LoVo (cell line): ENCODE results near the gene UBE2I.
"Not testable (repeated sequence)": the region's sequence is repeated elsewhere in the genome, so short reads cannot be mapped to it uniquely, and the experiment has no call there.

Experiments used
- DNase-seq: peaks from one replicate; pipeline ENCODE4 v3.0.0-alpha.2; 2016; ENCODE audit warnings: low spot score

UBE2I gene

DNA sequence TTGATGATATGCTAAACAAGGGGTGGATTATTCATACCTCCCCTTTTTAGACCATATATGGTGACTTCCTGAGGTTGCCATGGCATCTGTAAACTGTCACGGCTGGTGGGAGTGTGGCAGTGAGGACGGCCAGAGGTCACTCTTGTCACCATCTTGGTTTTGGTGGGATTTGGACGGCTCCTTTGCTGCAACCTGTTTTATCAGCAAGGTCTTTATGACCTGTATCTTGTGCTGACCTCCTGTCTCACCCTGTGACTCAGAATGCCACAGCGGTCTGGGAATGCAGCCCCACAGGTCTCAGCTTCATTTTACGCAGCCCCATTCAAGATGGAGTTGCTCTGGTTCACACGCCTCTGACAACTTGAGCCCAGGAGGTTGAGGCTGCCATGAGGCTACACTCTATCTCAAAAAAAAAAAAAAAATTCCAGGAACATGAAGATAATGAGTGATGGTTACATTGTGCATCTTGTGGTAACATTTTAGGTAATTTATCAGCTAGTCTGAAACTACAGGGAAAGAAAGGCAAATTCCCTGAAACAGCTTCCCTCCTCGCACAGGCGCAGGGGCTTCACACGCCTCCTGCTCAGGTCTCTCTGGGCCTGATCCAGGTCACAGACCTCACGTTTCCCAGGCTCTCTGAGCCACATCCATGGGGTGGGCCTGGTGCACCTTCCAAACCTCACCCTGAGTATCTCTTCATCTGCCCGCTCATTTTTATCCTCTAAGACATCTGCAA is 15.3 kb upstream of the UBE2I start:
- no peak for DNase-seq

DNA sequence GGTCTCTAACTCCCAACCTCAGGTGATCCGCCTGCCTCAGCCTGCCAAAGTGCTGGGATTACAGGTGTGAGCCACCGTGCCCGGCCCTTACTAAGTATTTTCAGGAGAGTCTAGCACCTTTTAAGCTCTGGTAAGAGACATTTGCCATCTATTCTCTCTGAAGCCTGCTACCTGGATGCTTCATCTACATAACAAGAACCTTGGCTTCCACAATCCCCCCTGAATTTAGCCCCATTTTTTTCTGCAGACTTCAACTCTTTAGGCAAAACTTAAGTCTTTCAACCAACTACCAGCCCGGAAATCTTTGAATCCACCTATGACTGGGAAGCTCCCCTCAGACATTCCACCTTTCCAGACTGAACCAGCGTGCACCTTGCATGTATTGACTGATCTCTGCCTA is 14.0 kb upstream of the UBE2I start:
- DNase-seq, result no peak

DNA sequence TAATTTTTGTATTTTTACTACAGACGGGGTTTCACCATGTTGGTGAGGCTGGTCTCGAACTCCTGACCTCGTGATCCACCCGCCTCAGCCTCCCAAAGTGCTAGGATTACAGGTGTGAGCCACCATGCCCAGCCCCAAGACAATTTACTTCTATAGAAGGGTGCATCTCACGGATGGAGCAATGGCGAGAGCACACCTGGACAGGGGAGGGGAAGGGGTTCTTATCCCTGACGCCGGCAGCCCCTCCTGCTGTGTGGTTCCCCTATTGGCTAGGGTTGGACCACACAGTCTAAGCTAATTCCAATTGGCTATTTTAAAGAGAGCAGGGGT is 12.8 kb upstream of the UBE2I start:
- DNase-seq, result not testable (repeated sequence)

DNA sequence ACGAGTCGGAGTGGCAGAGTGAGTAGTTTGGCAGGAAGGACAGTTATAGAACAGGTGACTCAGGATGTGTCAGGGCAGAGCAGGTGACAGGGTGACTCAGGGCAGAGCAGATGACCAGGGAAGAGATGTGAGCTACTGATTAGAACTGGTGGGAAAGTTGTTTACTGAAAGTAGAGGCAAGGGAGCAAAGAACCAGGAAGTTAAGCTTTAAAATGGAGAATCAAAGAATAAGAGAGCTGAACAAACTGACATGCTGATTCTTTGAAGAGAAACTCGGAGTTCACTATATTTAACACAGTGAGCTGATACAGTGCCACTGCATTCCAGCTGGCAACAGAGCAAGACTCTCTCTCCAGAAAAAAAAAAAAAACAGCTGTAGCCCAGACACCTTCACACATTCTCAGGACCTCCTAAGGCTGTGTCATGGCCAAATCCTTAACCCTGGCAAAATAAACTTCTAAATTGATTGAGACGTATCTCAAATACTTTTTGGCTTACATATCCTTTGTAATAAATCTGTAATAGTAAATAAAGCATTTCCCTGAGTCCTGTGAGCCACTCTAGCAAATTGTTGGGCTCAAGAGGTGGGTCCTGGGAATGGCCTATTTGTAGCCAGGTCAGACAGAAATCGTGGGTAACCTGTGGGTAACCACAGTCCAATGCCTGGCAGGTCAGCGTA is 12.3 kb upstream of the UBE2I start:
- peak; percentile 94 for DNase-seq

- DNase-seq, result no peak
These were observed 11.0 kb upstream of the UBE2I start for GRCh38 chr16:1298406-1298805.

- no peak for DNase-seq
These were observed 10.2 kb upstream of the UBE2I start for GRCh38 chr16:1299012-1299867.

- no peak for DNase-seq
These were observed 9.6 kb upstream of the UBE2I start for GRCh38 chr16:1299868-1300203.

- DNase-seq, result peak; percentile 30
These were observed 8.6 kb upstream of the UBE2I start for GRCh38 chr16:1300664-1301476.

DNA sequence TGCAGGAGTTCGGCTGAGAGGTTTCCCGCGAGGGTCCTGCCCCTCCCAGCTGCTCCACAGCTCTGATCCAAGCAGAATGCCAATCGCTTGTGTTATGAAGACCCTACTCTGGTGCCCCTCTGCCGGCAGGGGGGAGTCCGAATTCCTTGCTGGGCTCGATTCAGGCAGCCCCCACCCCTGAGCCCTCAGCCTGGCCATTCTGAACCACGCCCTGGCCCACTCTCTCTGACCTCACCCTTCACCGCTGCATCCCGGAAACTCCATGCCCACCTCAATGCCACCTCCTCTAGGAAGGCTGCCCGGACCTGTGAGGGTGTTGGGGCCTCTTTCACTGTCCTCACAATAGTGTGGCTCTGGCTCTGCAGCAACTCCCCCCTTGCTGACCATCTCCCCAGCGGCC is 7.9 kb upstream of the UBE2I start:
- no peak for DNase-seq

- no peak for DNase-seq
These were observed 3.6 kb upstream of the UBE2I start for GRCh38 chr16:1305823-1306222.

GRCh38 chr16:1306334-1306733 is 3.1 kb upstream of the UBE2I start:
- no peak for DNase-seq

GRCh38 chr16:1308036-1308976 is 1.1 kb upstream of the UBE2I start:
- peak; percentile 46 for DNase-seq

- no peak for DNase-seq
These were observed 724 bp downstream of the UBE2I start for GRCh38 chr16:1309888-1310831.

DNA sequence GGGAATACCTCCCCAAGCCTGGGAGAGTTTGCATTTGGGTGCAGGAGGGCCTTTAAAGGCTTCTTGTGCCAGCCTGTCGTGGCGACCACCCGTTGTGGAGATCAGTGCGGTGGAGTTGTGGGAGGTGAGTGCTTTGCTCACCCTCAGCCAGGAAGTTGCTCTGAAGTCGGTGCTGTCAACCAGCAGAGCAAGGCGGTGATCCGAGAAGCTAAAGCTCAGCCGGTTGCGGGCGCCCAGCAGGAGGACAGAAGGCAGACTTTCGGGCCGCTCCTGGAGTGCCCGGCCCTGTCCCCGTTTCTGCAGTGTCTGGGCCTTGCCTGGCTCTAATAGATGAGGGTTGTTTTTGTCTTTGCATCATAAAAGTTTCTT is 1.4 kb downstream of the UBE2I start:
- no peak for DNase-seq

- no peak for DNase-seq
These were observed 1.8 kb downstream of the UBE2I start for GRCh38 chr16:1311212-1311737.

GRCh38 chr16:1311738-1312466 is 2.5 kb downstream of the UBE2I start:
- no peak for DNase-seq

- DNase-seq, result no peak
These were observed 3.0 kb downstream of the UBE2I start for GRCh38 chr16:1312467-1312816.

DNA sequence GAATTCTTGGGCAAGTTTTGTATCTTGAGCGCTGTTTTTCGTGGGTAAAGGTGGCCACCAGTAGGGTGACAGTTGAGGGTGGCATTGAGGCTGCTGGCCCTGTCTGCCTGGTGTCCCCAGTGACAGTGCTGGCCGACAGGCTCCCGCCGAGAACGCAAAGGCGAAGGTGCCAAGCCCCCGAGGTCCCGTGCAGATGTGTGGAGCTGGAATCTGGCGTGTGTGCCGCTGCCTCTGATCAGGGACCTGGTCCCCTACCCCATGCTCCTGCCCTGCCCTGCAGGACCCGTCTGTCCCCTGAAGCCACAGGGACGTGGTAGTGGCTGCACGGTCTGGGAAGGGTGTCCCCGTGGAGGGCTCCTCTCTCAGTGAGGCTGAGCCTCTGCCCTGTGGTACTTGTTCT is 3.5 kb downstream of the UBE2I start:
- DNase-seq, result no peak

DNA sequence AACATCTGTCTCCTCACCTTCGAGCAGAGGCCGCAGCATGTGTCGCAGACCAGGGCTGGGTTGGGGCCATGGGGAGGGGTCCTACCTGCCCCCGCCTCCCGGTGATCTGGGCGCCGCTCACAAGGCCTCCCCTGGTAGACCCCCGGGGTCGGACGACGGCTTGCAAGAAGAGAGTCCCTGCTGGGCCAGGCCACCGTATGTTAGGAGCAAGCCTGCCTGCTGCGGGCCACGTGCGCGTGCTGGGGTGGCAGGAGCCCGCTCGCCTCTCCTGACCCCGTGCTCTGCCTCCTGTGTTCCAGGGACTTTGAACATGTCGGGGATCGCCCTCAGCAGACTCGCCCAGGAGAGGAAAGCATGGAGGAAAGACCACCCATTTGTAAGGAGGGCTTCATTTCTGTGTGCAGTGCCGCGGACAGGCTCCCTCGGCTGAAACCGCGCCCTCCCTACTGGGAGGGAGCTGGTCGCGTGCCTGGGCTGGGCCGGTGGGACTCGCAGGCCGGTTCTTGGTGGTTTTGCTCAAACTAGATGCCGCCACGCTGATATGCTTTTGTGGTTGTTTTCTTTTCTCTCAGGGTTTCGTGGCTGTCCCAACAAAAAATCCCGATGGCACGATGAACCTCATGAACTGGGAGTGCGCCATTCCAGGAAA is 4.4 kb downstream of the UBE2I start:
- no peak for DNase-seq
